ENCODE results near the gene TSTD1. TPM values are rescaled to one million over a fixed set of nuclear protein-coding genes. Genes with fewer than 3 reads are reported as not detected.
"Not testable (repeated sequence)": the region's sequence is repeated elsewhere in the genome, so short reads cannot be mapped to it uniquely, and the experiment has no call there.

TSTD1 gene
- total RNA-seq, 1 donor from 2014 or later: 12.0 TPM

- intact Hi-C loops (cut with DNase I): no loop called here
- DNase-seq (ENCODE audit: low spot score): peak; percentile 91
Measured at GRCh38 chr1:161069731-161070270, 31.0 kb upstream of the TSTD1 start, which contains the start of gene ARHGAP30. Gene ARHGAP30 (minus strand): TSS chr1:161069891. CDS start chr1:161069624, 267 bp downstream.

- intact Hi-C loops (cut with DNase I): no loop called here
- no peak for DNase-seq (ENCODE audit: low spot score)
Measured at GRCh38 chr1:161069241-161069640, 30.5 kb upstream of the TSTD1 start.

- intact Hi-C loops (cut with DNase I): no loop called here
- DNase-seq (ENCODE audit: low spot score): peak; percentile 89
Measured at GRCh38 chr1:161068306-161069234, 29.8 kb upstream of the TSTD1 start.

- no peak for DNase-seq (ENCODE audit: low spot score)
- intact Hi-C loops (cut with DNase I): no loop called here
Measured at GRCh38 chr1:161066694-161067093, 27.9 kb upstream of the TSTD1 start.

- intact Hi-C loops (cut with DNase I); DNase-seq (ENCODE audit: low spot score): not testable (repeated sequence)
Measured at GRCh38 chr1:161065681-161066080, 26.9 kb upstream of the TSTD1 start.

- intact Hi-C loops (cut with DNase I); DNase-seq (ENCODE audit: low spot score): not testable (repeated sequence)
Measured at GRCh38 chr1:161063936-161064335, 25.2 kb upstream of the TSTD1 start.

- intact Hi-C loops (cut with DNase I): no loop called here
- DNase-seq (ENCODE audit: low spot score): no peak
Measured at GRCh38 chr1:161061419-161061818, 22.7 kb upstream of the TSTD1 start.

GRCh38 chr1:161059293-161059692 is 20.5 kb upstream of the TSTD1 start:
- no peak for DNase-seq (ENCODE audit: low spot score)
- intact Hi-C loops (cut with DNase I): no loop called here

- intact Hi-C loops (cut with DNase I): no loop called here
- DNase-seq (ENCODE audit: low spot score): peak; percentile 33
Measured at GRCh38 chr1:161054805-161055204, 16.0 kb upstream of the TSTD1 start.

- intact Hi-C loops (cut with DNase I): no loop called here
- DNase-seq (ENCODE audit: low spot score): peak; percentile 24
Measured at GRCh38 chr1:161054232-161054631, 15.5 kb upstream of the TSTD1 start.

- intact Hi-C loops (cut with DNase I): no loop called here
- no peak for DNase-seq (ENCODE audit: low spot score)
Measured at GRCh38 chr1:161052899-161053298, 14.1 kb upstream of the TSTD1 start.

GRCh38 chr1:161051219-161051618 is 12.5 kb upstream of the TSTD1 start:
- intact Hi-C loops (cut with DNase I): no loop called here
- no peak for DNase-seq (ENCODE audit: low spot score)

- DNase-seq (ENCODE audit: low spot score): no peak
- intact Hi-C loops (cut with DNase I): loop anchor here (5.0 to 10.0 kb wide), 2 partner anchors 48 to 54 kb away; partner anchors contain the start of gene KLHDC9
Measured at GRCh38 chr1:161048949-161049722, 10.4 kb upstream of the TSTD1 start.

- intact Hi-C loops (cut with DNase I): loop anchor here (2.0 to 10.0 kb wide), 3 partner anchors 50 to 85 kb away; partner anchors contain the start of genes DEDD and KLHDC9
- DNase-seq (ENCODE audit: low spot score): no peak
Measured at GRCh38 chr1:161047436-161048420, 9.0 kb upstream of the TSTD1 start.

GRCh38 chr1:161046605-161047228 is 8.0 kb upstream of the TSTD1 start:
- no peak for DNase-seq (ENCODE audit: low spot score)
- intact Hi-C loops (cut with DNase I): loop anchor here (2.0 to 10.0 kb wide), 3 partner anchors 51 to 86 kb away; partner anchors contain the start of genes DEDD and KLHDC9

- peak; percentile 96 for DNase-seq (ENCODE audit: low spot score)
- intact Hi-C loops (cut with DNase I): loop anchor here (2.0 to 10.0 kb wide), 3 partner anchors 51 to 87 kb away; partner anchors contain the start of genes DEDD and KLHDC9
Measured at GRCh38 chr1:161045736-161046604, 7.2 kb upstream of the TSTD1 start, which contains the start of gene USF1. Gene USF1 (minus strand): TSS chr1:161045977. CDS start chr1:161043275, 2,702 bp downstream.
